Measurements from ENCODE around the gene FBF1.

Gene FBF1

DNA sequence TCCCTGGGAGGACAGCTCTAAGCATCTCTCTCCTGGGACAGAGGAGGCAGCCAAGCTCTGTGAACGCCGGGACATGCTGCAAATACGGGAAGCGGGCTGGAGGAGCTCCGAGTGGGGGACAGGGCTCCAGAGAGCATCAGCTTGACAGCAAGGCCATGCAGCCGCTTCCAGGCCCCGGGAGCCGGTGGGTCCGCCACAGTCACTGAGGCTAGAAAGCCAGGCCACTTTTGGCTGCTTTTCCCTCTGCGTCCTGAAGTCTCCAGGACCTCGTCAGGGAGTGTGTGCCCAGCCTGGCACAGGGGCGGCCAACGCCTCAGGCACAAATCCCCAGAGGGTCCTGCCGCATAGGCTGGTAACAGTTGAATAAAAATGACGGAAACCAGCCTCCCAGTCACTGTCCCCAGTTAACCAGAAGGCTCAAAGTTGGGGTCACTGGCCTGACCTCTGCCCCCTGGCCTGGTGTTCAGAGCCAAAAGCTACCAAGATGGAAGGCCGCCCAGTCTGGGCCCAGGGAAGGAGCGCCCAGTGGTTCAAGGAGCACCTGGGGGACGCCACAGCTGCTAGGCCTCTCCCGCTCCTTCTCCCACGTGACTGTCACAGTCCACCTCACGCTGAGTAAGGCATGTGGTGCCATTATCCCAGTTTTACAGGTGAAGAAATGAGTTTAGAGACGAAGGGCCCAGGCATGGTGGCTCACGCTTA, 40.9 kb downstream of the FBF1 start:
- H2BK15ac ChIP-seq (ENCODE audit: low read depth, poor library complexity, severe bottlenecking), result peak overlapping the region; percentile 49
- H3K23ac ChIP-seq (ENCODE audit: low read length in 2 of 2), result no peak overlapping the region
- no peak overlapping the region for H3K18ac ChIP-seq (ENCODE audit: low read depth in 1 of 2, low read length in 2 of 2)
- no peak overlapping the region for H2AFZ ChIP-seq (ENCODE audit: low read depth, low read length)
- no peak overlapping the region for H2AK5ac ChIP-seq (ENCODE audit: low read length, severe bottlenecking)
- WGBS, result 95% methylated on average over 23 of the region's 23 CpGs
- H4K8ac ChIP-seq (ENCODE audit: low read length), result no peak overlapping the region
- H3K4ac ChIP-seq (ENCODE audit: low read depth in 1 of 2, low read length in 2 of 2), result no peak overlapping the region
- peaks cover 29% of the 10 kb centered on the region for H3K4me1 ChIP-seq (ENCODE audit: control insufficient read depth, insufficient read depth, low read depth, low read length)
- H3K4me2 ChIP-seq (ENCODE audit: low read length, poor library complexity, severe bottlenecking), result no peak overlapping the region
- no peak overlapping the region for H2BK5ac ChIP-seq (ENCODE audit: low read depth, low read length, poor library complexity, severe bottlenecking)
- no peak overlapping the region for H3K27ac ChIP-seq (ENCODE audit: low read length, poor library complexity, severe bottlenecking)
- H3K4me3 ChIP-seq (ENCODE audit: insufficient read depth in 1 of 2, low read depth in 1 of 2, low read length in 2 of 2), result no peak overlapping the region
- H4K91ac ChIP-seq (ENCODE audit: low read length), result no peak overlapping the region
- no peak overlapping the region for H3K9ac ChIP-seq (ENCODE audit: low read length)
- H2BK12ac ChIP-seq (ENCODE audit: low read length in 2 of 2), result no peak overlapping the region
- H3K14ac ChIP-seq (ENCODE audit: low read length in 2 of 2), result no peak overlapping the region
- H3K36me3 ChIP-seq (ENCODE audit: control insufficient read depth in 1 of 2, insufficient read depth in 2 of 2, low read depth in 1 of 2, low read length in 2 of 2), result peaks cover 47 to 49% of the 10 kb centered on the region in 2 experiments
- no peaks in the 10 kb centered on the region for H3K9me3 ChIP-seq (ENCODE audit: control insufficient read depth, low read length)
- H3K79me1 ChIP-seq (replicated peaks; ENCODE audit: low read length, poor library complexity, severe bottlenecking), result peaks cover 33% of the 10 kb centered on the region
- DNase-seq, result no peak
- H2BK120ac ChIP-seq (ENCODE audit: low read depth, low read length), result no peak overlapping the region
- H3K27me3 ChIP-seq (ENCODE audit: control insufficient read depth in 1 of 2, insufficient read depth in 1 of 2, low read length in 2 of 2), result no peaks in the 10 kb centered on the region

DNA sequence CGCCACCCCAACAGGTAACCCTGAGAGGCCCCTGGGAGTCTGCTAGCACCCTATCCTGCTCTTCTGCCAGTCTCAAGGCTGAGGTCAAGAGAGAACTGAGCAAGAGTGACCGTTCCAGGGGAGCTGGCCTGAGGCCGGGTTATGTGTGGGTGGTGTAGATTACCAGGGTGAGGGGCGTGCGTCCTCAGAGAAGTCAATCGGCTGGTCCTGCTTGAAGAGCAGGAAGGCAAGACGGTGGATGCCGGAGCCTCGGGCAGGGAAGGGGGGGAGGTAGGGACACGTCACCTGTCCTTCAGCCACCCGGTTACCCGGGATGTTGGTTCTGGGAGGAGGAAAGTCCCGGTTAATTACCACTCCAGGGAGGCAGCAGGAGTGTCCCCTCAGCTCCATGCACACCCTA, 41.5 kb downstream of the FBF1 start:
- Histone ChIP-seq H2BK120ac (ENCODE audit: low read depth, low read length) (no peak overlapping the region), H3K9ac (ENCODE audit: low read length) (no peak overlapping the region), H3K4me2 (ENCODE audit: low read length, poor library complexity, severe bottlenecking) (no peak overlapping the region), H2BK5ac (ENCODE audit: low read depth, low read length, poor library complexity, severe bottlenecking) (no peak overlapping the region), H3K18ac (ENCODE audit: low read depth in 1 of 2, low read length in 2 of 2) (no peak overlapping the region), H3K4me3 (ENCODE audit: insufficient read depth in 1 of 2, low read depth in 1 of 2, low read length in 2 of 2) (no peak overlapping the region), H3K23ac (ENCODE audit: low read length in 2 of 2) (no peak overlapping the region), H4K91ac (ENCODE audit: low read length) (no peak overlapping the region), H3K4me1 (ENCODE audit: control insufficient read depth, insufficient read depth, low read depth, low read length) (peaks cover 32% of the 10 kb centered on the region), H2AK5ac (ENCODE audit: low read length, severe bottlenecking) (no peak overlapping the region), H3K14ac (ENCODE audit: low read length in 2 of 2) (no peak overlapping the region), H4K8ac (ENCODE audit: low read length) (no peak overlapping the region), H2BK12ac (ENCODE audit: low read length in 2 of 2) (no peak overlapping the region), H3K27me3 (ENCODE audit: control insufficient read depth in 1 of 2, insufficient read depth in 1 of 2, low read length in 2 of 2) (no peaks in the 10 kb centered on the region), H3K9me3 (ENCODE audit: control insufficient read depth, low read length) (no peaks in the 10 kb centered on the region), H2BK15ac (ENCODE audit: low read depth, poor library complexity, severe bottlenecking) (no peak overlapping the region), H3K27ac (ENCODE audit: low read length, poor library complexity, severe bottlenecking) (no peak overlapping the region), H2AFZ (ENCODE audit: low read depth, low read length) (no peak overlapping the region), H3K36me3 (ENCODE audit: control insufficient read depth in 1 of 2, insufficient read depth in 2 of 2, low read depth in 1 of 2, low read length in 2 of 2) (peaks cover 47 to 49% of the 10 kb centered on the region in 2 experiments), H3K79me1 (replicated peaks; ENCODE audit: low read length, poor library complexity, severe bottlenecking) (peaks cover 35% of the 10 kb centered on the region), H3K4ac (ENCODE audit: low read depth in 1 of 2, low read length in 2 of 2) (no peak overlapping the region)
- 98% methylated on average over 13 of the region's 13 CpGs for WGBS
- no peak for DNase-seq

DNA sequence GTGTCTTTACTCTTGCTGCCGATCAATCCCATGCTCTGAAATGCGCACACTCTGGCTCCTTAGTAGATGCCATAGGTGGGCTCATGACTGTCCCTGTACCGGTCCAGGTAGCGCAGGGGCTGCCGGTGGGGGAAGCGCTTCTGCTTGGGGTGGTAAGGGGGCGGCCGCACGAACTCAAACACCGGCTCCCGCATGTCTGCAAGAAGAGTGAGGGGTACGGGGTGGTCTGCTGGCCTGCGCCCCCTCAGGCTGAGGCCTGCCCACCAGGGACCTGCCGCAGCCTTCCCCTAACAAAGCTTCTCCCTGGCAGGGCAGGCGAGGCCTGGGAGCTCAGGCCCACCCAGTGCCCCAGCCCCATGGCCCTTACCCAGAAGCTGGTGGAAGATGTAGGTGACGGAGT, 42.1 kb downstream of the FBF1 start:
- no peak for DNase-seq
- WGBS, result 98% methylated on average over 16 of the region's 16 CpGs
- H3K14ac ChIP-seq (ENCODE audit: low read length in 2 of 2), result no peak overlapping the region
- H3K4me1 ChIP-seq (ENCODE audit: control insufficient read depth, insufficient read depth, low read depth, low read length), result peaks cover 33% of the 10 kb centered on the region
- H2BK5ac ChIP-seq (ENCODE audit: low read depth, low read length, poor library complexity, severe bottlenecking), result no peak overlapping the region
- H3K23ac ChIP-seq (ENCODE audit: low read length in 2 of 2), result no peak overlapping the region
- no peak overlapping the region for H3K4me2 ChIP-seq (ENCODE audit: low read length, poor library complexity, severe bottlenecking)
- H3K36me3 ChIP-seq (ENCODE audit: control insufficient read depth in 1 of 2, insufficient read depth in 2 of 2, low read depth in 1 of 2, low read length in 2 of 2), result peaks cover 47 to 49% of the 10 kb centered on the region in 2 experiments
- H2BK15ac ChIP-seq (ENCODE audit: low read depth, poor library complexity, severe bottlenecking), result no peak overlapping the region
- H2AK5ac ChIP-seq (ENCODE audit: low read length, severe bottlenecking), result no peak overlapping the region
- no peaks in the 10 kb centered on the region for H3K9me3 ChIP-seq (ENCODE audit: control insufficient read depth, low read length)
- no peak overlapping the region for H3K4me3 ChIP-seq (ENCODE audit: insufficient read depth in 1 of 2, low read depth in 1 of 2, low read length in 2 of 2)
- no peak overlapping the region for H4K91ac ChIP-seq (ENCODE audit: low read length)
- no peak overlapping the region for H3K9ac ChIP-seq (ENCODE audit: low read length)
- H3K18ac ChIP-seq (ENCODE audit: low read depth in 1 of 2, low read length in 2 of 2), result no peak overlapping the region
- H3K27ac ChIP-seq (ENCODE audit: low read length, poor library complexity, severe bottlenecking), result no peak overlapping the region
- no peaks in the 10 kb centered on the region for H3K27me3 ChIP-seq (ENCODE audit: control insufficient read depth in 1 of 2, insufficient read depth in 1 of 2, low read length in 2 of 2)
- H3K79me1 ChIP-seq (replicated peaks; ENCODE audit: low read length, poor library complexity, severe bottlenecking), result peaks cover 34% of the 10 kb centered on the region
- H2AFZ ChIP-seq (ENCODE audit: low read depth, low read length), result no peak overlapping the region
- no peak overlapping the region for H2BK120ac ChIP-seq (ENCODE audit: low read depth, low read length)
- H2BK12ac ChIP-seq (ENCODE audit: low read length in 2 of 2), result no peak overlapping the region
- no peak overlapping the region for H4K8ac ChIP-seq (ENCODE audit: low read length)
- no peak overlapping the region for H3K4ac ChIP-seq (ENCODE audit: low read depth in 1 of 2, low read length in 2 of 2)

DNA sequence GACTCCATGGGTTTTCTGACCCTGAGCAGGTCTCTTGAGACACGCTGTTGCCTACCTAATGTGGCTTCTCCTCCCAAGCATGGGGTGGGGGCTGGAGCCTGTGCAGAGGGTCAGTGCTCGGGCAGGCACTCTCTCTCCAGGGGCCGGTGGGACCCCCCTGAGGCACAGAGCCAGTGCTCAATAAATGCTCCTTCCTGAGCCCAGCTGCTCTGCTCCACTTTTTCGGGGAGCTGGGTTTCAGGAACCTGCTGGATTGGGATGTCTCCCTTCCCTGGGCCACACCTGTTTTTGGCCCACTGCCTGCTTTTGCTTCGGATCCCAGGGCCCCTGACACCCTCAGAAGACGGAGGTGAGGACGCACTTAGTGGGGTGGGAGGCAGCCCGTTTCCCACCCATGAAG, 42.8 kb downstream of the FBF1 start:
- Histone ChIP-seq H3K27ac (ENCODE audit: low read length, poor library complexity, severe bottlenecking) (no peak overlapping the region), H2AK5ac (ENCODE audit: low read length, severe bottlenecking) (no peak overlapping the region), H3K14ac (ENCODE audit: low read length in 2 of 2) (no peak overlapping the region), H3K4me1 (ENCODE audit: control insufficient read depth, insufficient read depth, low read depth, low read length) (peaks cover 29% of the 10 kb centered on the region), H3K4me3 (ENCODE audit: insufficient read depth in 1 of 2, low read depth in 1 of 2, low read length in 2 of 2) (no peak overlapping the region), H3K9me3 (ENCODE audit: control insufficient read depth, low read length) (no peaks in the 10 kb centered on the region), H2AFZ (ENCODE audit: low read depth, low read length) (no peak overlapping the region), H3K36me3 (ENCODE audit: control insufficient read depth in 1 of 2, insufficient read depth in 2 of 2, low read depth in 1 of 2, low read length in 2 of 2) (peaks cover 47 to 49% of the 10 kb centered on the region in 2 experiments), H3K9ac (ENCODE audit: low read length) (no peak overlapping the region), H3K27me3 (ENCODE audit: control insufficient read depth in 1 of 2, insufficient read depth in 1 of 2, low read length in 2 of 2) (no peaks in the 10 kb centered on the region), H3K4ac (ENCODE audit: low read depth in 1 of 2, low read length in 2 of 2) (no peak overlapping the region), H2BK12ac (ENCODE audit: low read length in 2 of 2) (no peak overlapping the region), H2BK120ac (ENCODE audit: low read depth, low read length) (no peak overlapping the region), H3K79me1 (replicated peaks; ENCODE audit: low read length, poor library complexity, severe bottlenecking) (peaks cover 36% of the 10 kb centered on the region), H3K18ac (ENCODE audit: low read depth in 1 of 2, low read length in 2 of 2) (no peak overlapping the region), H3K23ac (ENCODE audit: low read length in 2 of 2) (no peak overlapping the region), H4K8ac (ENCODE audit: low read length) (no peak overlapping the region), H2BK15ac (ENCODE audit: low read depth, poor library complexity, severe bottlenecking) (no peak overlapping the region), H2BK5ac (ENCODE audit: low read depth, low read length, poor library complexity, severe bottlenecking) (no peak overlapping the region), H3K4me2 (ENCODE audit: low read length, poor library complexity, severe bottlenecking) (no peak overlapping the region), H4K91ac (ENCODE audit: low read length) (no peak overlapping the region)
- no peak for DNase-seq
- WGBS, result 96% methylated on average over 8 of the region's 8 CpGs

Data from mesenchymal stem cell (in vitro differentiated cells and primary cell).